GM18867 (cell line): ENCODE results near the gene RIMS4.

Source experiments
- ATAC-seq: cut with Tn5 transposase; IDR thresholded peaks from one replicate; pipeline ENCODE4 v1.9.1; 2021; ENCODE audit warnings: mild to moderate bottlenecking, moderate library complexity; ENCODE audit not compliant: unreplicated experiment

The RIMS4 gene

DNA sequence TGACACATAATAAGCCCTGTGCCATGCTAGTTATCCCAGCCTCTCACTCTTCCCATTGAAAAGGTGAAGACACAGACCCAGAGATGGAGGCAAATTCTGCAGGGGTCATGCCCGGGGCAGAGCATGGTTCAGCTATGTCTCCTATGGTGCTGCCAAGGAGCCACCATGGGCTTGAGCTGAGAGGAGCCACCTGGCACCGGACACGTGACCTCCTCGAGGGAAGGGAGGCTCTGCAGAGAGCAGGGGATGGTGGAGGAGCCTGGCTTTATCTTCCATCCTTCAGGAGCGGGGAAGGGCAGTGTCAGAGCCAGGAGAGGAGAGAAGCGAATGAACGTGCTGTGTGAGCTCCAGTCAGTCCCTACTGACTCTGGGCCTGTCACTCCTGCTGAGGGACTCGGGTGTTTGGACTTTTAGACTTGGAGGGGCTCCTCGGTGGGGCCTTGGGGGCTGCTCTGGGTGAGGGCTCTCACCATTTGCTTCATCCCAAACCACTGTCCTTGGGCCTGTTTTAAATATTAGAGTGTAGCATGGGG, 106.3 kb downstream of the RIMS4 start:
- no peak for ATAC-seq

DNA sequence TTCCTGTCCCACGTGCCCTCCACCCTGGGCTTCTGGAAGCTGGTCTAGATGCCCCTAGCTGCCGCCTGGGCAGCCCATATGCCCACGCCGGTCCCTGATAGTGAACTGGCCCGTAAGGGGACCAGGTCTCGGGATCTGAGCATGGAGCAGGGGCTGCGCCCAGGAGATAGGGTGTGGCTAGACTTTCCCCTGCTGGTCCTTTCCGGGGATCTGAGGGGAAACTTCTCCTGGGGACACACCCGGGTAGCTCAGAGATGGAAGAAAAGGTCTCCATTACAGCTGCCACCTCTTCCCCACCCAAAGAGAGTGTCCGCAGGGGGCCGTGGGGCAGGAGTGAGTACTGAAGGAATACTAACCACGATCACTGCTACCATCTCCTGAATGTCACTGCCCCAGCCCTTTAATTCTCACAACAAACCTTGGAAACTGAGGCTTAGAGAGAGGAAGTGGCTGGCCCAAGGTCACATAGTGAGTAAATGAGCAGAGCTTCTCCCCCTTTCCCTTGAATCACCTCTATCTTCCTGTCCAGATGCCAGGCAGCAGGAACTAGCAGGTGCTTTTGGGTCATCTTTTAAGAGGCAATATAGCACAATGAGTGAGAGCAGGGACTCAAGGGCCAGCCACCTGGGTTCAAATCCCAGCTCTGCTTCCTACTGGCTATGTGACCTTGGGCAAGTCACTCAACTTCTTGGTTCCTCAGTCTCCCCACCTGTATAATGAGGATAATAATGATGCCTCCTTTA, 107.0 kb downstream of the RIMS4 start:
- no peak for ATAC-seq

DNA sequence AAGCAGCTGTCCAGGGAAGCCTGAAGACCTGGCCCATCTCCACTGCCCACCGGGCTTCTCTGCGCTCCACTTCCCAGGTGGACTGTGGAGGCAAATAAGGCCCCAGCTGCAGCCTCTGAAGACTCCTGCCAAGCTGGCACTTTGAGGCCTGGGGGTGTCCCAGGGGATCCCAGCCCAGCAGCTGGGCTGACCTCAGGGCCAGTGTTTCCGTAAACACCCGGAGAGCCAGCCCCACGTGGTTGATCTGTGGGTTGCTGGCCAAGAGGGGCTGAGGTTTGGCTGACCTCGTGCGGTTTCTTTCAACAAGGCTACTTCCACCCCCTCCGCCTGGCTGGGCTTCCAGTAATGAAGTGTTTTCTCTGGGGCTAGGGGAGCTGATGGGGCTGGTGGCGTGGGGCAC, 107.6 kb downstream of the RIMS4 start:
- no peak for ATAC-seq

DNA sequence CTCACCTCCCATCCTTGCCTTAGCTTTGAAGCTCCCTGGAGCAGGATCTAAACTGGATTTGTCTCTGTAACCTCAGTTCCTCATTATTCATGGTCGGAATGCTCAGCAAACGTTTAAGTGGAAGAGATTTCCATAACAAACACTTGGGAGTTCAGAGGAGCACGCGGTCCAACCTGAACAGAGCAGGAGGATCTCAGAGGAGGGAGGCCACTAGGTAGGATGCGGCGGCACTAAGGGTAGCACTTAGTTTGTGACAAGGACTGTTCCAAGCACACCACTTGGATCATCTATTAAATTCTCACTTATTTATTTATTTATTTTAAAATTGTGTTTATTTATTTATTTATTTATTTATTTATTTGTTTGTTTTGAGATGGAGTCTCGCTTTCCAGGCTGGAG, 108.5 kb downstream of the RIMS4 start:
- ATAC-seq: no peak
